Endodermal cell (in vitro differentiated cells): ENCODE results near the gene DGKD. TPM values are rescaled to one million over a fixed set of nuclear protein-coding genes. Genes with fewer than 3 reads are reported as not detected.

Experiments used
- DNase-seq: peaks from one replicate; pipeline ENCODE4 v3.0.0-alpha.2; 2017
- H3K27ac ChIP-seq: 2 replicates; pipeline ENCODE4 v1.5.1; 2013; ENCODE audit warnings: mild to moderate bottlenecking, low read depth, low read length, moderate library complexity
- H3K27me3 ChIP-seq: 2 replicates; pipeline ENCODE4 v1.6.1; 2013; ENCODE audit warnings: mild to moderate bottlenecking, low read length, moderate library complexity; ENCODE audit not compliant: insufficient read depth, control insufficient read depth, poor library complexity, severe bottlenecking
- H3K36me3 ChIP-seq: 2 replicates; pipeline ENCODE4 v1.7.0; 2013; ENCODE audit warnings: mild to moderate bottlenecking, low read length, moderate library complexity; ENCODE audit not compliant: control insufficient read depth, insufficient read depth
- H3K4me1 ChIP-seq: one replicate; pipeline ENCODE4 v1.7.0; 2013; ENCODE audit warnings: low read length; ENCODE audit not compliant: control insufficient read depth, insufficient read depth
- H3K4me3 ChIP-seq: 2 replicates; pipeline ENCODE4 v1.5.1; 2013; ENCODE audit warnings: mild to moderate bottlenecking, low read length, moderate library complexity
- H3K9ac ChIP-seq: 2 replicates; pipeline ENCODE4 v1.6.1; 2013; ENCODE audit warnings: mild to moderate bottlenecking, low read length, moderate library complexity; ENCODE audit not compliant: poor library complexity, severe bottlenecking; ENCODE audit errors: extremely low read depth
- H3K9me3 ChIP-seq: 2 replicates; pipeline ENCODE4 v1.6.1; 2013; ENCODE audit warnings: mild to moderate bottlenecking, low read length, moderate library complexity; ENCODE audit not compliant: control insufficient read depth
- H3K27ac Mint-ChIP-seq: 2 replicates; pipeline ENCODE4 v1.8.0; 2020; ENCODE audit warnings: mixed read lengths
- H3K27me3 Mint-ChIP-seq: 2 replicates; pipeline ENCODE4 v1.8.0; 2021; ENCODE audit warnings: mild to moderate bottlenecking, mixed read lengths; ENCODE audit not compliant: insufficient read depth
- H3K36me3 Mint-ChIP-seq: 2 replicates; pipeline ENCODE4 v1.8.0; 2020; ENCODE audit warnings: low read depth, mixed read lengths
- H3K4me1 Mint-ChIP-seq: 2 replicates; pipeline ENCODE4 v1.8.0; 2020; ENCODE audit warnings: mixed read lengths
- H3K4me3 Mint-ChIP-seq: 2 replicates; pipeline ENCODE4 v1.8.0; 2020; ENCODE audit warnings: mild to moderate bottlenecking, moderate library complexity, mixed read lengths
- H3K9me3 Mint-ChIP-seq: 2 replicates; pipeline ENCODE4 v1.8.0; 2020; ENCODE audit warnings: mild to moderate bottlenecking, mixed read lengths
- CTCF ChIP-seq: fragments of 200-600 bp; sonication (generic); conservative IDR thresholded peaks from 2 replicates; pipeline ENCODE4 v1.5.0; 2021; ENCODE audit warnings: antibody characterized with exemption, mild to moderate bottlenecking
- WGBS, 2 experiments: methylation state at CpG; one replicate each; pipeline versions ENCODE4 v1.1.5 to v1.1.7; 2013; ENCODE audit warnings: missing lambda C conversion rate in 2 of 2, mixed read lengths in 1 of 2; ENCODE audit not compliant: insufficient coverage in 1 of 2, insufficient read length in 1 of 2; 5-methylcytosine and 5-hydroxymethylcytosine counted together
- total RNA-seq, 2 donors: library from RNA; stranded (reverse); fragmentation: NEBNext Ultra II Directional in 1 of 2; extraction: Animal tissue kit (Norgen Biotek cat#: 25700) in 1 of 2; gene quantifications; 2 replicates in 1 of 2; 3 replicates in 1 of 2; pipeline ENCODE4 v1.2.1, GENCODE V29; 2021

Gene DGKD
- total RNA-seq, 2 donors from 2014 or later, result 39.2 to 46.9 TPM

- Histone ChIP-seq H3K36me3 (no peaks in the 10 kb centered on the region), H3K9me3 (peaks cover 9% of the 10 kb centered on the region), H3K4me1 (peaks cover 3% of the 10 kb centered on the region), H3K27me3 (no peaks in the 10 kb centered on the region), H3K27ac (no peak overlapping the region), H3K4me3 (no peak overlapping the region), H3K9ac (no peak overlapping the region)
- peaks cover 8% of the 10 kb centered on the region for H3K9me3 Mint-ChIP-seq
- H3K27me3 Mint-ChIP-seq, result no peaks in the 10 kb centered on the region
- H3K27ac Mint-ChIP-seq, result no peak overlapping the region
- 96 to 98% methylated on average over 6 to 7 of the region's 7 CpGs for WGBS, 2 experiments
- H3K4me3 Mint-ChIP-seq, result no peak overlapping the region
- peaks cover 6% of the 10 kb centered on the region for H3K4me1 Mint-ChIP-seq
- no peak for TF ChIP-seq CTCF
- no peak for DNase-seq
- peaks cover 14% of the 10 kb centered on the region for H3K36me3 Mint-ChIP-seq
Observed at GRCh38 chr2:233426619-233427342, 72.5 kb downstream of the DGKD start.

DNA sequence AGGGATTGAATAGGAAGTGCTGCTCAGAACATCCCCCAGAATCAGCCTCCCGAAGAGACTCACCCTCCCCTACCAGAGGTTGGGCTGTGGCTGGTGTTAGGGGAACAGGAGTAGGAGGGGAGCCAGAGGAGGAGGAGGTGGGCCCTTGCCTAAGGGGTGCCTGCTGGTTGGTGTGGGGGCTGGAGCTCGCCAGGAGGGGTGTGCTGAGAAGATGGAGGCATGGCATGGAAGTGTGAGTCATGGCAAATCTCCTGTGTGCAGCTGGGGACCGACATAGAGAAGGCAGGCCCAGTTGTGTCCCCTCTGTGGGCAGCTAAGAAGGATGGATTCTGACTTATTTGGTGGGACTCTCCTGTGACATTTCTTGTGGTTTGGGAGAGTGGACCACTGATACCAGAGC, 73.7 kb downstream of the DGKD start:
- Mint-ChIP-seq H3K9me3 (peaks cover 8% of the 10 kb centered on the region), H3K4me3 (no peak overlapping the region), H3K27ac (no peak overlapping the region), H3K27me3 (no peaks in the 10 kb centered on the region), H3K4me1 (no peaks in the 10 kb centered on the region), H3K36me3 (peaks cover 17% of the 10 kb centered on the region)
- Histone ChIP-seq H3K4me1 (no peaks in the 10 kb centered on the region), H3K4me3 (no peak overlapping the region), H3K27me3 (no peaks in the 10 kb centered on the region), H3K36me3 (no peaks in the 10 kb centered on the region), H3K9me3 (peaks cover 9% of the 10 kb centered on the region), H3K27ac (no peak overlapping the region), H3K9ac (no peak overlapping the region)
- no peak for DNase-seq
- 92 to 100% methylated on average over 1 to 3 of the region's 3 CpGs for WGBS, 2 experiments
- TF ChIP-seq CTCF, result no peak

DNA sequence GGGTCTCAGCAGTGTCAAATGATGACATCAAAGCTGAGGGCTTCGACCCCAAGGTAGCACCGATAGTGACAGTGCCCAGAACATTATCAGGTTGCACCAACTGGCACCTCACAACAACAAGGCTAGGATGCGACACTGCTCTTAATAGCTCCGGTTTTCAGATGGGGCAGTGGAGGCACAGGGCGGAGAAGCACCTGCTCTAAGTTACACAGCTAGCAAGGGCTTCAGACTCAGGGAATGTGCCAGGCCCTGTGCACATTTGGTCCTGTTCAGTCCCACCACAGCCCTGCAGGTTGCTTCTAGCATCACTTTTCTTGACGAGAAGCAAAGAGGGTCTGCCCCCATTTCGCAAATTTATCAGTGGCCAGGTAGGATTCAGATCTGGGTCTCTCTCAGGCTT, 74.1 kb downstream of the DGKD start:
- Mint-ChIP-seq H3K27me3 (no peaks in the 10 kb centered on the region), H3K4me1 (no peaks in the 10 kb centered on the region), H3K9me3 (peaks cover 8% of the 10 kb centered on the region), H3K4me3 (no peak overlapping the region), H3K36me3 (peaks cover 14% of the 10 kb centered on the region), H3K27ac (no peak overlapping the region)
- no peaks in the 10 kb centered on the region for H3K36me3 ChIP-seq
- H3K4me1 ChIP-seq, result no peaks in the 10 kb centered on the region
- 94% methylated on average over 6 to 7 of the region's 7 CpGs for WGBS, 2 experiments
- peaks cover 9% of the 10 kb centered on the region for H3K9me3 ChIP-seq
- no peaks in the 10 kb centered on the region for H3K27me3 ChIP-seq
- no peak for TF ChIP-seq CTCF
- no peak overlapping the region for H3K27ac ChIP-seq
- no peak overlapping the region for H3K9ac ChIP-seq
- no peak for DNase-seq
- H3K4me3 ChIP-seq, result no peak overlapping the region
